ENCODE data around the gene SLC12A5.

SLC12A5 gene

GRCh38 chr20:46018611-46019010, 10.4 kb upstream of the SLC12A5 start:
- H3K4me3 ChIP-seq (ENCODE audit: control insufficient read depth, low read depth, low read length): no peak overlapping the region
- no peak for DNase-seq (ENCODE audit: low read depth)
- TF ChIP-seq CTCF (IDR thresholded peaks at IDR 0.05; ENCODE audit: control insufficient read depth, insufficient read depth, low read depth, low read length, missing control alignments): no peak

GRCh38 chr20:46020555-46020954, 8.5 kb upstream of the SLC12A5 start:
- no peak overlapping the region for H3K4me3 ChIP-seq (ENCODE audit: control insufficient read depth, low read depth, low read length)
- no peak for DNase-seq (ENCODE audit: low read depth)
- no peak for TF ChIP-seq CTCF (IDR thresholded peaks at IDR 0.05; ENCODE audit: control insufficient read depth, insufficient read depth, low read depth, low read length, missing control alignments)

- no peak for TF ChIP-seq CTCF (IDR thresholded peaks at IDR 0.05; ENCODE audit: control insufficient read depth, insufficient read depth, low read depth, low read length, missing control alignments)
- H3K4me3 ChIP-seq (ENCODE audit: control insufficient read depth, low read depth, low read length): peak overlapping the region; percentile 23
- no peak for DNase-seq (ENCODE audit: low read depth)
These were observed 7.4 kb upstream of the SLC12A5 start for GRCh38 chr20:46021361-46022359.

GRCh38 chr20:46022411-46023147, 6.4 kb upstream of the SLC12A5 start:
- TF ChIP-seq CTCF (IDR thresholded peaks at IDR 0.05; ENCODE audit: control insufficient read depth, insufficient read depth, low read depth, low read length, missing control alignments): peak; percentile 80
- H3K4me3 ChIP-seq (ENCODE audit: control insufficient read depth, low read depth, low read length): peak overlapping the region; percentile 17
- no peak for DNase-seq (ENCODE audit: low read depth)

GRCh38 chr20:46023148-46023484, 5.9 kb upstream of the SLC12A5 start:
- DNase-seq (ENCODE audit: low read depth): no peak
- H3K4me3 ChIP-seq (ENCODE audit: control insufficient read depth, low read depth, low read length): no peak overlapping the region
- TF ChIP-seq CTCF (IDR thresholded peaks at IDR 0.05; ENCODE audit: control insufficient read depth, insufficient read depth, low read depth, low read length, missing control alignments): no peak

- no peak for DNase-seq (ENCODE audit: low read depth)
- no peak for TF ChIP-seq CTCF (IDR thresholded peaks at IDR 0.05; ENCODE audit: control insufficient read depth, insufficient read depth, low read depth, low read length, missing control alignments)
- H3K4me3 ChIP-seq (ENCODE audit: control insufficient read depth, low read depth, low read length): no peak overlapping the region
These were observed 5.0 kb upstream of the SLC12A5 start for GRCh38 chr20:46023999-46024398.

Measured in AG09309 (cell line).